SK-N-SH treated with all-trans-retinoic acid at 6 μM for 48 hours (cell line): ENCODE data around the gene CACNA2D3.

Experiments
- ATAC-seq: fragments of 200-7000 bp; cut with Tn5 transposase; 3 replicates; pipeline ENCODE4 v1.9.1; 2020; ENCODE audit warnings: mild to moderate bottlenecking, moderate library complexity
- ARNTL ChIP-seq: fragments of 450-650 bp; formaldehyde crosslinking; IDR thresholded peaks from 2 replicates; pipeline ENCODE4 v1.5.0; 2020; ENCODE audit warnings: low read depth, mild to moderate bottlenecking, moderate library complexity, borderline replicate concordance
- BACH2 ChIP-seq: fragments of 250-450 bp; sonication (Bioruptor Pico); IDR thresholded peaks from 2 replicates; pipeline ENCODE4 v1.9.0; 2021; ENCODE audit warnings: mild to moderate bottlenecking, borderline replicate concordance
- CSDC2 ChIP-seq: fragments of 250-450 bp; sonication (Bioruptor Pico); IDR thresholded peaks from 2 replicates; pipeline ENCODE4 v1.5.0; 2020; ENCODE audit warnings: mild to moderate bottlenecking, moderate library complexity
- GLIS3 ChIP-seq: fragments of 250-450 bp; sonication (Bioruptor Pico); IDR thresholded peaks from 2 replicates; pipeline ENCODE4 v1.5.0; 2020; ENCODE audit warnings: mild to moderate bottlenecking, moderate library complexity
- ISL1 ChIP-seq: fragments of 250-450 bp; sonication (Bioruptor Pico); IDR thresholded peaks from 2 replicates; pipeline ENCODE4 v2.1.2; 2022; ENCODE audit warnings: mild to moderate bottlenecking, moderate library complexity
- OSR1 ChIP-seq: fragments of 250-450 bp; sonication (Bioruptor Pico); IDR thresholded peaks from 2 replicates; pipeline ENCODE4 v1.8.0; 2022; ENCODE audit warnings: moderate library complexity, mild to moderate bottlenecking, inconsistent platforms
- PPARA ChIP-seq: fragments of 250-450 bp; sonication (Bioruptor Pico); IDR thresholded peaks from 2 replicates; pipeline ENCODE4 v1.5.0; 2020; ENCODE audit warnings: mild to moderate bottlenecking, borderline replicate concordance
- RARB ChIP-seq: fragments of 250-450 bp; sonication (Bioruptor Pico); IDR thresholded peaks from 2 replicates; pipeline ENCODE4 v1.8.0; 2021; ENCODE audit warnings: mild to moderate bottlenecking, moderate library complexity
- SNAI2 ChIP-seq: fragments of 250-450 bp; sonication (Bioruptor Pico); IDR thresholded peaks from 2 replicates; pipeline ENCODE4 v1.5.0; 2020; ENCODE audit warnings: mild to moderate bottlenecking, moderate library complexity
- TCF4 ChIP-seq: fragments of 250-450 bp; sonication (Bioruptor Pico); IDR thresholded peaks from 2 replicates; pipeline ENCODE4 v1.8.0; 2021; ENCODE audit warnings: mild to moderate bottlenecking, moderate library complexity, borderline replicate concordance
- TOX ChIP-seq: fragments of 250-450 bp; sonication (Bioruptor Pico); IDR thresholded peaks from 2 replicates; pipeline ENCODE4 v1.8.0; 2021; ENCODE audit warnings: mild to moderate bottlenecking, moderate library complexity, borderline replicate concordance
- ZC3H10 ChIP-seq: fragments of 250-450 bp; sonication (Bioruptor Pico); IDR thresholded peaks from 2 replicates; pipeline ENCODE4 v1.5.1; 2021; ENCODE audit warnings: mild to moderate bottlenecking, moderate library complexity
- ZFP3 ChIP-seq: fragments of 250-450 bp; sonication (Bioruptor Pico); IDR thresholded peaks from 2 replicates; pipeline ENCODE4 v1.5.0; 2020; ENCODE audit warnings: mild to moderate bottlenecking, moderate library complexity
- ZFP30 ChIP-seq: fragments of 450-650 bp; formaldehyde crosslinking; IDR thresholded peaks from 2 replicates; pipeline ENCODE4 v1.5.0; 2022; ENCODE audit warnings: mild to moderate bottlenecking, moderate library complexity
- ZNF565 ChIP-seq: fragments of 450-650 bp; formaldehyde crosslinking; conservative IDR thresholded peaks from 2 replicates; pipeline ENCODE4 v1.5.0; 2020; ENCODE audit warnings: low read depth, mild to moderate bottlenecking, moderate library complexity
- ZNF70 ChIP-seq: fragments of 450-650 bp; formaldehyde crosslinking; IDR thresholded peaks from 2 replicates; pipeline ENCODE4 v1.5.0; 2020; ENCODE audit warnings: mild to moderate bottlenecking, moderate library complexity
- TF ChIP-seq, protein P1 (sequence below): fragments of 250-450 bp; sonication (Bioruptor Pico); IDR thresholded peaks from 2 replicates; pipeline ENCODE4 v1.8.0; 2020; ENCODE audit warnings: mild to moderate bottlenecking, moderate library complexity, borderline replicate concordance
- TF ChIP-seq, protein P2 (sequence below): fragments of 250-450 bp; sonication (Bioruptor Pico); IDR thresholded peaks from 2 replicates; pipeline ENCODE4 v1.5.1; 2021; ENCODE audit warnings: mild to moderate bottlenecking, moderate library complexity
- TF ChIP-seq, protein P3 (sequence below): fragments of 250-450 bp; sonication (Bioruptor Pico); IDR thresholded peaks from 2 replicates; pipeline ENCODE4 v1.8.0; 2021; ENCODE audit warnings: low read depth, mild to moderate bottlenecking, moderate library complexity, borderline replicate concordance
- TF ChIP-seq, protein P4 (sequence below): fragments of 250-450 bp; sonication (Bioruptor Pico); IDR thresholded peaks from 2 replicates; pipeline ENCODE4 v1.5.0; 2020; ENCODE audit warnings: mild to moderate bottlenecking, moderate library complexity
- TF ChIP-seq, protein P5 (sequence below): fragments of 250-450 bp; sonication (Bioruptor Pico); IDR thresholded peaks from 2 replicates; pipeline ENCODE4 v1.5.1; 2020; ENCODE audit warnings: low read depth, mild to moderate bottlenecking, moderate library complexity

The CACNA2D3 gene

DNA sequence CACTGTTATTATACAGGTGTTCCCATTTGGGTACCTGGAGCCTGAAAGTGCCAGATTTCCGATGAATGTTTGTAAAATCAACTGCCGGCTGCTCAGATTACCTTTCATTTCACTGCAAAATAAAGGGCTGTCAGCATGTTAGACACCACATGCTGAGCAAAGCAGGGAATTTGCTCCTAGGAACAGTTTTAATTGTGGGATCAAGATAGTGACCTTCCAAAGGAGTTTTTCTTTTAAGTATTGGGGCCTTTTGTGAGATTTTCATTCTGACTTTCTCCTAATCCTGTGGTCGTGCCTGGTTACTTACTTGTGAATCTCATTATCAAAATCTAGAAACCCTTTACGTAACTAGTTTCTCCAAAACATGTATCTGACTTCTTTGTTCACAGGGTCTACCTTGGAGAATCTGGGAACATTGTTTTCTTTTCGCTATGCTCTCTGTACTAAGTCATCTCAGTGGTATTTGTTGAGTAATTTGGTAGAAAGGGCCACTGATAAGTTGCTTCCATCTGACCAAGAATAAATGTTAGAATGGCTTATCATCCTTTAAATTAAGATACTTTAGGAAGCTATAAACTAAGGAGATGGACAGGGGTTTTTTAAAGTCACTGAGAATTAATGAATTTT is 846.3 kb downstream of the CACNA2D3 start:
- ATAC-seq: peak; percentile 34; the same call in 1 of the 3 replicates
- TF ChIP-seq, protein P1, sequence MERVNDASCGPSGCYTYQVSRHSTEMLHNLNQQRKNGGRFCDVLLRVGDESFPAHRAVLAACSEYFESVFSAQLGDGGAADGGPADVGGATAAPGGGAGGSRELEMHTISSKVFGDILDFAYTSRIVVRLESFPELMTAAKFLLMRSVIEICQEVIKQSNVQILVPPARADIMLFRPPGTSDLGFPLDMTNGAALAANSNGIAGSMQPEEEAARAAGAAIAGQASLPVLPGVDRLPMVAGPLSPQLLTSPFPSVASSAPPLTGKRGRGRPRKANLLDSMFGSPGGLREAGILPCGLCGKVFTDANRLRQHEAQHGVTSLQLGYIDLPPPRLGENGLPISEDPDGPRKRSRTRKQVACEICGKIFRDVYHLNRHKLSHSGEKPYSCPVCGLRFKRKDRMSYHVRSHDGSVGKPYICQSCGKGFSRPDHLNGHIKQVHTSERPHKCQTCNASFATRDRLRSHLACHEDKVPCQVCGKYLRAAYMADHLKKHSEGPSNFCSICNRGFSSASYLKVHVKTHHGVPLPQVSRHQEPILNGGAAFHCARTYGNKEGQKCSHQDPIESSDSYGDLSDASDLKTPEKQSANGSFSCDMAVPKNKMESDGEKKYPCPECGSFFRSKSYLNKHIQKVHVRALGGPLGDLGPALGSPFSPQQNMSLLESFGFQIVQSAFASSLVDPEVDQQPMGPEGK (CRISPR knock-in tag): no peak
- TF ChIP-seq ISL1 (CRISPR knock-in tag): peak; percentile 44

DNA sequence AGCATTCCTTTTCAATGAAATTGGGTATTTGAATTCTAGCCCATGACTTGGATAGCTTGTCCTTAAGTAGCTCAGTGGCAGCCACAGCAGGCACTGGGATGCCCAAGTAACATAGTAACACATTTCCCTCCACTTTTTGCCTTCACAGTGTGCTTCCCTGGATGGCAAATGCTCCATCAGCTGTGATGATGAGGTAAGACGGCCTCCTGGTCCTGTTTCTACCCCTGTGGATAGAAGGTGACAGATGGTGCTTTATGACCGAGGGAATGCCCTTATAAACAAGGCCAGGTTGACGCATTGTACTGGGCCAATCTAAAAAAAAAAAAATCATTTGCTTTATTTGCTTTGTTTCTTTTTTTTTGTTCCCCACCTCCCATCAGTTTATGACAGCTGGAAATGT is 847.3 kb downstream of the CACNA2D3 start:
- no peak for ATAC-seq
- no peak for TF ChIP-seq ZNF565 (CRISPR knock-in tag)
- TF ChIP-seq, protein P2, sequence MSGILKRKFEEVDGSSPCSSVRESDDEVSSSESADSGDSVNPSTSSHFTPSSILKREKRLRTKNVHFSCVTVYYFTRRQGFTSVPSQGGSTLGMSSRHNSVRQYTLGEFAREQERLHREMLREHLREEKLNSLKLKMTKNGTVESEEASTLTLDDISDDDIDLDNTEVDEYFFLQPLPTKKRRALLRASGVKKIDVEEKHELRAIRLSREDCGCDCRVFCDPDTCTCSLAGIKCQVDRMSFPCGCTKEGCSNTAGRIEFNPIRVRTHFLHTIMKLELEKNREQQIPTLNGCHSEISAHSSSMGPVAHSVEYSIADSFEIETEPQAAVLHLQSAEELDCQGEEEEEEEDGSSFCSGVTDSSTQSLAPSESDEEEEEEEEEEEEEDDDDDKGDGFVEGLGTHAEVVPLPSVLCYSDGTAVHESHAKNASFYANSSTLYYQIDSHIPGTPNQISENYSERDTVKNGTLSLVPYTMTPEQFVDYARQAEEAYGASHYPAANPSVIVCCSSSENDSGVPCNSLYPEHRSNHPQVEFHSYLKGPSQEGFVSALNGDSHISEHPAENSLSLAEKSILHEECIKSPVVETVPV: no peak
- no peak for TF ChIP-seq SNAI2 (CRISPR knock-in tag)
- no peak for TF ChIP-seq ZFP30
- no peak for TF ChIP-seq GLIS3 (CRISPR knock-in tag)
- no peak for TF ChIP-seq ZC3H10 (CRISPR knock-in tag)
- TF ChIP-seq, protein P3, sequence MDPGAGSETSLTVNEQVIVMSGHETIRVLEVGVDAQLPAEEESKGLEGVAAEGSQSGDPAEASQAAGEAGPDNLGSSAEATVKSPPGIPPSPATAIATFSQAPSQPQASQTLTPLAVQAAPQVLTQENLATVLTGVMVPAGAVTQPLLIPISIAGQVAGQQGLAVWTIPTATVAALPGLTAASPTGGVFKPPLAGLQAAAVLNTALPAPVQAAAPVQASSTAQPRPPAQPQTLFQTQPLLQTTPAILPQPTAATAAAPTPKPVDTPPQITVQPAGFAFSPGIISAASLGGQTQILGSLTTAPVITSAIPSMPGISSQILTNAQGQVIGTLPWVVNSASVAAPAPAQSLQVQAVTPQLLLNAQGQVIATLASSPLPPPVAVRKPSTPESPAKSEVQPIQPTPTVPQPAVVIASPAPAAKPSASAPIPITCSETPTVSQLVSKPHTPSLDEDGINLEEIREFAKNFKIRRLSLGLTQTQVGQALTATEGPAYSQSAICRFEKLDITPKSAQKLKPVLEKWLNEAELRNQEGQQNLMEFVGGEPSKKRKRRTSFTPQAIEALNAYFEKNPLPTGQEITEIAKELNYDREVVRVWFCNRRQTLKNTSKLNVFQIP (CRISPR knock-in tag): no peak
- TF ChIP-seq, protein P4, sequence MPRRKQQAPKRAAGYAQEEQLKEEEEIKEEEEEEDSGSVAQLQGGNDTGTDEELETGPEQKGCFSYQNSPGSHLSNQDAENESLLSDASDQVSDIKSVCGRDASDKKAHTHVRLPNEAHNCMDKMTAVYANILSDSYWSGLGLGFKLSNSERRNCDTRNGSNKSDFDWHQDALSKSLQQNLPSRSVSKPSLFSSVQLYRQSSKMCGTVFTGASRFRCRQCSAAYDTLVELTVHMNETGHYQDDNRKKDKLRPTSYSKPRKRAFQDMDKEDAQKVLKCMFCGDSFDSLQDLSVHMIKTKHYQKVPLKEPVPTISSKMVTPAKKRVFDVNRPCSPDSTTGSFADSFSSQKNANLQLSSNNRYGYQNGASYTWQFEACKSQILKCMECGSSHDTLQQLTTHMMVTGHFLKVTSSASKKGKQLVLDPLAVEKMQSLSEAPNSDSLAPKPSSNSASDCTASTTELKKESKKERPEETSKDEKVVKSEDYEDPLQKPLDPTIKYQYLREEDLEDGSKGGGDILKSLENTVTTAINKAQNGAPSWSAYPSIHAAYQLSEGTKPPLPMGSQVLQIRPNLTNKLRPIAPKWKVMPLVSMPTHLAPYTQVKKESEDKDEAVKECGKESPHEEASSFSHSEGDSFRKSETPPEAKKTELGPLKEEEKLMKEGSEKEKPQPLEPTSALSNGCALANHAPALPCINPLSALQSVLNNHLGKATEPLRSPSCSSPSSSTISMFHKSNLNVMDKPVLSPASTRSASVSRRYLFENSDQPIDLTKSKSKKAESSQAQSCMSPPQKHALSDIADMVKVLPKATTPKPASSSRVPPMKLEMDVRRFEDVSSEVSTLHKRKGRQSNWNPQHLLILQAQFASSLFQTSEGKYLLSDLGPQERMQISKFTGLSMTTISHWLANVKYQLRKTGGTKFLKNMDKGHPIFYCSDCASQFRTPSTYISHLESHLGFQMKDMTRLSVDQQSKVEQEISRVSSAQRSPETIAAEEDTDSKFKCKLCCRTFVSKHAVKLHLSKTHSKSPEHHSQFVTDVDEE (CRISPR knock-in tag): no peak
- TF ChIP-seq TCF4 (CRISPR knock-in tag): no peak
- TF ChIP-seq, protein P1 (CRISPR knock-in tag): no peak
- no peak for TF ChIP-seq TOX
- TF ChIP-seq PPARA (CRISPR knock-in tag): no peak
- TF ChIP-seq CSDC2 (CRISPR knock-in tag): no peak
- no peak for TF ChIP-seq OSR1 (CRISPR knock-in tag)
- TF ChIP-seq ZNF70 (CRISPR knock-in tag): no peak
- no peak for TF ChIP-seq RARB
- no peak for TF ChIP-seq ARNTL (CRISPR knock-in tag)
- no peak for TF ChIP-seq ZFP3 (CRISPR knock-in tag)

DNA sequence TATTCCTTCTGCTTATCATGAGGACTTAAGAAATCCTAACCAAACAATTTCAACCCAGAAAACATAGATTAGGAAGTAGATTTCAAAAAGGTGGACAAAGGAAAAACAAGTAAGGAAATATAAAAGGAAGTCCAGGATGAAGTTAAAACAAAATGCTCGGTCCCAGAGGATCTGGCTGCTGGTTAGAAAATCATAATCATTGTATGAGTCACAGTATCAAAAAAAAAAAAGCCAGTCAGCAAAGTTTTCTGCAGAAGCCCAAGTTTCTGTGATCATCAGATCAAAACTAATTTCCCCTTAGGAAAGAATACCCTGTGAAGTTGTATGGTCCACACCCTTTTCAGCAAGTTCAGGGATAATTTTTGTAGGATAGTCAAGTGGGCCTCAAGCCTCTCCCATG is 848.5 kb downstream of the CACNA2D3 start:
- ATAC-seq: peak; percentile 70
- no peak for TF ChIP-seq CSDC2 (CRISPR knock-in tag)
- no peak for TF ChIP-seq ISL1 (CRISPR knock-in tag)
- no peak for TF ChIP-seq ZNF565 (CRISPR knock-in tag)
- no peak for TF ChIP-seq ZNF70 (CRISPR knock-in tag)
- no peak for TF ChIP-seq ZFP3 (CRISPR knock-in tag)
- TF ChIP-seq BACH2 (CRISPR knock-in tag): no peak
- TF ChIP-seq, protein P4 (CRISPR knock-in tag): no peak
- no peak for TF ChIP-seq TCF4 (CRISPR knock-in tag)
- no peak for TF ChIP-seq SNAI2 (CRISPR knock-in tag)
- no peak for TF ChIP-seq RARB
- no peak for TF ChIP-seq ZC3H10 (CRISPR knock-in tag)
- TF ChIP-seq, protein P2: no peak
- TF ChIP-seq, protein P5, sequence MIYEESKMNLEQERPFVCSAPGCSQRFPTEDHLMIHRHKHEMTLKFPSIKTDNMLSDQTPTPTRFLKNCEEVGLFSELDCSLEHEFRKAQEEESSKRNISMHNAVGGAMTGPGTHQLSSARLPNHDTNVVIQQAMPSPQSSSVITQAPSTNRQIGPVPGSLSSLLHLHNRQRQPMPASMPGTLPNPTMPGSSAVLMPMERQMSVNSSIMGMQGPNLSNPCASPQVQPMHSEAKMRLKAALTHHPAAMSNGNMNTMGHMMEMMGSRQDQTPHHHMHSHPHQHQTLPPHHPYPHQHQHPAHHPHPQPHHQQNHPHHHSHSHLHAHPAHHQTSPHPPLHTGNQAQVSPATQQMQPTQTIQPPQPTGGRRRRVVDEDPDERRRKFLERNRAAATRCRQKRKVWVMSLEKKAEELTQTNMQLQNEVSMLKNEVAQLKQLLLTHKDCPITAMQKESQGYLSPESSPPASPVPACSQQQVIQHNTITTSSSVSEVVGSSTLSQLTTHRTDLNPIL (CRISPR knock-in tag): no peak
- no peak for TF ChIP-seq PPARA (CRISPR knock-in tag)
